Activated T-cell treated with anti-CD3 and anti-CD28 coated beads, Interleukin-2, amount 50 U/mL, for 24 hours (primary cell): ENCODE results near the gene AMIGO1.
A peak's percentile ranks its signal among the peaks of the same experiment; 100 is the strongest.

Source experiments
- DNase-seq: peaks from one replicate; pipeline ENCODE4 v3.0.0-alpha.2; 2020
- H3K27ac Mint-ChIP-seq: 2 replicates; pipeline ENCODE4 v1.8.0; 2020; ENCODE audit warnings: mild to moderate bottlenecking, mixed read lengths
- H3K27me3 Mint-ChIP-seq: 2 replicates; pipeline ENCODE4 v1.8.0; 2020; ENCODE audit warnings: mixed read lengths
- H3K36me3 Mint-ChIP-seq: 2 replicates; pipeline ENCODE4 v1.8.0; 2020; ENCODE audit warnings: low read depth, mixed read lengths
- H3K4me1 Mint-ChIP-seq: 2 replicates; pipeline ENCODE4 v1.8.0; 2020; ENCODE audit warnings: low read depth, mixed read lengths
- H3K4me3 Mint-ChIP-seq: 2 replicates; pipeline ENCODE4 v1.8.0; 2020; ENCODE audit warnings: mild to moderate bottlenecking, moderate library complexity, mixed read lengths
- H3K9me3 Mint-ChIP-seq: 2 replicates; pipeline ENCODE4 v1.8.0; 2020; ENCODE audit warnings: mixed read lengths

AMIGO1 gene

GRCh38 chr1:109527098-109527811 lies 17.7 kb upstream of the AMIGO1 start:
- DNase-seq = no peak
- H3K27me3 Mint-ChIP-seq = no peaks in the 10 kb centered on the region
- H3K4me3 Mint-ChIP-seq = no peak overlapping the region
- H3K27ac Mint-ChIP-seq = no peak overlapping the region
- peaks cover 16% of the 10 kb centered on the region for H3K4me1 Mint-ChIP-seq
- no peaks in the 10 kb centered on the region for H3K9me3 Mint-ChIP-seq
- H3K36me3 Mint-ChIP-seq = no peaks in the 10 kb centered on the region

GRCh38 chr1:109523706-109524105 lies 14.2 kb upstream of the AMIGO1 start:
- H3K36me3 Mint-ChIP-seq = no peaks in the 10 kb centered on the region
- no peaks in the 10 kb centered on the region for H3K9me3 Mint-ChIP-seq
- no peaks in the 10 kb centered on the region for H3K27me3 Mint-ChIP-seq
- no peak for DNase-seq
- H3K4me1 Mint-ChIP-seq = no peaks in the 10 kb centered on the region
- no peak overlapping the region for H3K27ac Mint-ChIP-seq
- no peak overlapping the region for H3K4me3 Mint-ChIP-seq

GRCh38 chr1:109522026-109522425 lies 12.5 kb upstream of the AMIGO1 start:
- DNase-seq = no peak
- H3K4me1 Mint-ChIP-seq = no peaks in the 10 kb centered on the region
- no peak overlapping the region for H3K27ac Mint-ChIP-seq
- H3K9me3 Mint-ChIP-seq = no peaks in the 10 kb centered on the region
- H3K4me3 Mint-ChIP-seq = no peak overlapping the region
- H3K36me3 Mint-ChIP-seq = no peaks in the 10 kb centered on the region
- H3K27me3 Mint-ChIP-seq = no peaks in the 10 kb centered on the region

- Mint-ChIP-seq H3K4me1 (no peaks in the 10 kb centered on the region), H3K27ac (no peak overlapping the region), H3K27me3 (no peaks in the 10 kb centered on the region), H3K4me3 (no peak overlapping the region), H3K36me3 (no peaks in the 10 kb centered on the region), H3K9me3 (no peaks in the 10 kb centered on the region)
- DNase-seq = no peak
Measured at GRCh38 chr1:109521002-109521951, 11.8 kb upstream of the AMIGO1 start.

GRCh38 chr1:109517337-109517736 lies 7.8 kb upstream of the AMIGO1 start:
- no peak overlapping the region for H3K4me3 Mint-ChIP-seq

GRCh38 chr1:109516872-109517271 lies 7.3 kb upstream of the AMIGO1 start:
- H3K4me1 Mint-ChIP-seq = peaks cover 3% of the 10 kb centered on the region
- H3K36me3 Mint-ChIP-seq = no peaks in the 10 kb centered on the region
- DNase-seq = no peak
- H3K27me3 Mint-ChIP-seq = no peaks in the 10 kb centered on the region
- no peaks in the 10 kb centered on the region for H3K9me3 Mint-ChIP-seq
- no peak overlapping the region for H3K27ac Mint-ChIP-seq
- H3K4me3 Mint-ChIP-seq = no peak overlapping the region

More at GRCh38 chr1:109517337-109517736, 7.8 kb upstream of the AMIGO1 start:
- Mint-ChIP-seq H3K27ac (no peak overlapping the region), H3K36me3 (no peaks in the 10 kb centered on the region), H3K4me1 (peaks cover 3% of the 10 kb centered on the region), H3K9me3 (no peaks in the 10 kb centered on the region), H3K27me3 (no peaks in the 10 kb centered on the region)
- DNase-seq = no peak

GRCh38 chr1:109514846-109515245 lies 5.3 kb upstream of the AMIGO1 start:
- H3K4me1 Mint-ChIP-seq = peaks cover 21% of the 10 kb centered on the region
- no peak overlapping the region for H3K4me3 Mint-ChIP-seq
- no peak for DNase-seq
- no peak overlapping the region for H3K27ac Mint-ChIP-seq
- no peaks in the 10 kb centered on the region for H3K27me3 Mint-ChIP-seq
- H3K36me3 Mint-ChIP-seq = no peaks in the 10 kb centered on the region
- no peaks in the 10 kb centered on the region for H3K9me3 Mint-ChIP-seq

GRCh38 chr1:109513110-109513710 lies 3.7 kb upstream of the AMIGO1 start:
- no peaks in the 10 kb centered on the region for H3K27me3 Mint-ChIP-seq
- DNase-seq = no peak
- no peak overlapping the region for H3K4me3 Mint-ChIP-seq
- H3K9me3 Mint-ChIP-seq = no peaks in the 10 kb centered on the region
- H3K27ac Mint-ChIP-seq = no peak overlapping the region
- H3K36me3 Mint-ChIP-seq = no peaks in the 10 kb centered on the region
- H3K4me1 Mint-ChIP-seq = peaks cover 32% of the 10 kb centered on the region

- peak overlapping the region; percentile 83 for H3K4me3 Mint-ChIP-seq
- no peaks in the 10 kb centered on the region for H3K27me3 Mint-ChIP-seq
- H3K27ac Mint-ChIP-seq = peak overlapping the region; percentile 88
- DNase-seq = no peak
- peaks cover 3% of the 10 kb centered on the region for H3K36me3 Mint-ChIP-seq
- no peaks in the 10 kb centered on the region for H3K9me3 Mint-ChIP-seq
- peaks cover 71% of the 10 kb centered on the region for H3K4me1 Mint-ChIP-seq
Measured at GRCh38 chr1:109508873-109509175, 703 bp downstream of the AMIGO1 start.

- Mint-ChIP-seq H3K27me3 (no peaks in the 10 kb centered on the region), H3K27ac (peak overlapping the region; percentile 88), H3K4me1 (peaks cover 74% of the 10 kb centered on the region), H3K36me3 (peaks cover 3% of the 10 kb centered on the region), H3K4me3 (peak overlapping the region; percentile 83), H3K9me3 (no peaks in the 10 kb centered on the region)
- DNase-seq = no peak
Measured at GRCh38 chr1:109508001-109508872, 1.3 kb downstream of the AMIGO1 start.

- Mint-ChIP-seq H3K36me3 (peaks cover 15% of the 10 kb centered on the region), H3K27me3 (no peaks in the 10 kb centered on the region), H3K4me1 (peaks cover 87% of the 10 kb centered on the region), H3K27ac (peak overlapping the region; percentile 90), H3K4me3 (no peak overlapping the region), H3K9me3 (no peaks in the 10 kb centered on the region)
- DNase-seq = no peak
Measured at GRCh38 chr1:109504974-109505373, 4.6 kb downstream of the AMIGO1 start.

GRCh38 chr1:109503935-109504334 lies 5.6 kb downstream of the AMIGO1 start:
- no peak overlapping the region for H3K4me3 Mint-ChIP-seq
- peaks cover 92% of the 10 kb centered on the region for H3K4me1 Mint-ChIP-seq
- no peak for DNase-seq
- no peaks in the 10 kb centered on the region for H3K27me3 Mint-ChIP-seq
- H3K27ac Mint-ChIP-seq = peak overlapping the region; percentile 88
- H3K9me3 Mint-ChIP-seq = no peaks in the 10 kb centered on the region
- H3K36me3 Mint-ChIP-seq = peaks cover 23% of the 10 kb centered on the region

GRCh38 chr1:109502364-109502851 lies 7.1 kb downstream of the AMIGO1 start:
- H3K27ac Mint-ChIP-seq = peak overlapping the region; percentile 81
- no peaks in the 10 kb centered on the region for H3K27me3 Mint-ChIP-seq
- peak; percentile 31 for DNase-seq
- peaks cover 36% of the 10 kb centered on the region for H3K36me3 Mint-ChIP-seq
- H3K9me3 Mint-ChIP-seq = no peaks in the 10 kb centered on the region
- H3K4me3 Mint-ChIP-seq = peak overlapping the region; percentile 41
- H3K4me1 Mint-ChIP-seq = peaks cover 93% of the 10 kb centered on the region
